ENCODE data around the gene FGF2.
"Not testable (repeated sequence)": the region's sequence is repeated elsewhere in the genome, so short reads cannot be mapped to it uniquely, and the experiment has no call there.

Gene FGF2

GRCh38 chr4:122826553-122827257, at the start of gene FGF2:
Gene FGF2 (plus strand): TSS chr4:122826831. CDS start chr4:122827175, 344 bp downstream.
- DNase-seq, result peak; percentile 51

GRCh38 chr4:122776916-122777315, 49.7 kb upstream of the FGF2 start:
- no peak for DNase-seq

- DNase-seq, result no peak
These were observed 48.6 kb upstream of the FGF2 start for GRCh38 chr4:122777846-122778673.

GRCh38 chr4:122781486-122781885, 45.1 kb upstream of the FGF2 start:
- no peak for DNase-seq

GRCh38 chr4:122783301-122784215, 43.1 kb upstream of the FGF2 start:
- no peak for DNase-seq

GRCh38 chr4:122784261-122784660, 42.4 kb upstream of the FGF2 start:
- no peak for DNase-seq

GRCh38 chr4:122785099-122785498, 41.5 kb upstream of the FGF2 start:
- DNase-seq, result no peak

GRCh38 chr4:122786296-122786695, 40.3 kb upstream of the FGF2 start:
- DNase-seq, result not testable (repeated sequence)

- DNase-seq, result not testable (repeated sequence)
These were observed 39.7 kb upstream of the FGF2 start for GRCh38 chr4:122786920-122787319.

- DNase-seq, result no peak
These were observed 38.7 kb upstream of the FGF2 start for GRCh38 chr4:122787940-122788339.

GRCh38 chr4:122788935-122789334, 37.7 kb upstream of the FGF2 start:
- no peak for DNase-seq

GRCh38 chr4:122793811-122794210, 32.8 kb upstream of the FGF2 start:
- DNase-seq, result no peak

GRCh38 chr4:122796801-122797404, 29.7 kb upstream of the FGF2 start:
- DNase-seq, result no peak

- DNase-seq, result no peak
These were observed 29.1 kb upstream of the FGF2 start for GRCh38 chr4:122797405-122798094.

- DNase-seq, result no peak
These were observed 28.5 kb upstream of the FGF2 start for GRCh38 chr4:122798101-122798500.

- no peak for DNase-seq
These were observed 27.7 kb upstream of the FGF2 start for GRCh38 chr4:122798917-122799316.

- DNase-seq, result no peak
These were observed 22.8 kb upstream of the FGF2 start for GRCh38 chr4:122803788-122804208.

- DNase-seq, result no peak
These were observed 19.5 kb upstream of the FGF2 start for GRCh38 chr4:122806981-122807679.

GRCh38 chr4:122810669-122811068, 16.0 kb upstream of the FGF2 start:
- DNase-seq, result no peak

- not testable (repeated sequence) for DNase-seq
These were observed 14.8 kb upstream of the FGF2 start for GRCh38 chr4:122811781-122812180.

- not testable (repeated sequence) for DNase-seq
These were observed 13.8 kb upstream of the FGF2 start for GRCh38 chr4:122812823-122813222.

Data from NCI-H1092 (cell line).